HG02981 (cell line): Measurements from ENCODE around the gene DLG1.
"Not testable (repeated sequence)": the region's sequence is repeated elsewhere in the genome, so short reads cannot be mapped to it uniquely, and the experiment has no call there.

ENCODE experiments used
- ATAC-seq: cut with Tn5 transposase; IDR thresholded peaks from one replicate; pipeline ENCODE4 v1.9.1; 2021; ENCODE audit warnings: mild to moderate bottlenecking, moderate library complexity; ENCODE audit not compliant: unreplicated experiment

DLG1 gene

DNA sequence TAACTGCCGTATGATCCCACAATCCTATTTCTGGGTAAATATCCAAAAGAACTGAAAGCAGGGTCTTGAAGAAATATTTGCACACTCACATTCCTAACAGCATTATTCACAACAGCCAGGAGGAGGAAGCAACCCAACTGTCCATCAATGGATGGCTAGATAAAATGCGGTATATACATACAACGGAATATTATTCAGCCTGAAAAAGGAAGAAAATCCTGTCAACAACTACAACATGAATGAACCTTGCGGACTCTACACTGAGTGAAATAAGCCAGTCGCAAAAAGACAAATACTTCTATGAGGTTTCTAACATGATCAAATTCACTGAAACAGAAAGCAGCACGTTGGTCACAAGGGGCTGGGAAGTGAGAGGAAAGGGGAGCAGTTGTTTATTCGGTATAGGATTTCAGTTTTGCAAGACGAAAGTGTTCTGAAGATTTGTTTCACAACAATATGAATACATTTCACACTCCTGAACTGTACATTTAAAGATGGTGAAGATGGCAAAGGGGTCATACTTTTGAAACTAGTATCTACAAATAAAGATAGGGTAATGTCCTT, 6.2 kb downstream of the DLG1 start:
- ATAC-seq = no peak

DNA sequence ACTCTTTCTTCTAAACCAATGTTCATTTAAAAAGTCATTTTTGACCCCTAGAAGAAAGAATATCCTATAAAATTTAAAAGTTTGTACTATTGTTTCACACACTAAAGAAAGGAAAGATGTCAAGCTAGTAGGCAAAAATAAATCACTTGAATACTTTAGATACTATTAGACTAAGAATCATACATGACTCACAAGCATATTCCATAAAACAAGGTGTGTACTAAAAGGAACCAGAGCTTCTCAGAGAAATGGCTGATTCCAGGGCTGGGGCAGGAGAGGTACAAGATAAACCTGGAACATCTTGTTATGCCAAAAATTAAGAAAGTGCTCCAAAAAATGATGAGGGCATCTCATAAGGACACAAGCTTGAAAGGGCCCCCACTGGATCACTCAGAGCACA, 8.7 kb downstream of the DLG1 start:
- ATAC-seq = no peak

DNA sequence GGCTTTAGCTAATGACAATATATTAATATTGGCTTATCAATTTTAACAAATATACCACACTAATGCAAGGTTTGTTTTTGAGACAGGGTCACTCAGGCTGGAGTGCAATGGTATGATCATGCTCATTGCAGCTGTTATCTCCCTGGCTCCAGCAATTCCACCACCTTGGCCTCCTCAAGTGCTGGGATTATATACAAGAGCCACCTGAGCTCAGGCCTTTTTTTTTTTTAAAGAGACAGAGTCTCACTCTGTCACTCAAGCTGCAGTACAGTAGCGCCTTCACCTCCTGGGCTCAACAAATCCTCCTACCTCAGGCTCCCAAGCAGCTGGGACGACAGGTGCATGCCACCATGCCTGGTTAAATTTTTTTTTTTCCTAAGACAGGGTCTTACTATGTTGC, 11.7 kb downstream of the DLG1 start:
- ATAC-seq = no peak

DNA sequence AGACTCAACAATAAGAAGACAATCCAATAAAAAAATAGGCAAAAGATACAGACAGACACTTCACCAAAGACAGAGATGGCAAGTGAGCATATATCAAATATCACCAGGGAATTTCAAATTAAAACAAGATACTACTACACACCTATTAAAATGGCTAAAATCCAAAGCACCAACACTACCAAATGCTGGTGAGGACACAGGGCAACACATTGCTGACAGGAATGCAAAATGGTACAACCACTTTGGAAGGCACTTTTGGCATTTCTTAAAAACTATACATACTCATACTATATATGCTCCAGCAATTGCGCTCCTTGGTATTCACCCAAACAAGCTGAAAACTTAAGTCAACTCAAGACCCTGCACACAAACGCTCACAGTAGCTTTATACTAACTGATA, 12.9 kb downstream of the DLG1 start:
- ATAC-seq = no peak

DNA sequence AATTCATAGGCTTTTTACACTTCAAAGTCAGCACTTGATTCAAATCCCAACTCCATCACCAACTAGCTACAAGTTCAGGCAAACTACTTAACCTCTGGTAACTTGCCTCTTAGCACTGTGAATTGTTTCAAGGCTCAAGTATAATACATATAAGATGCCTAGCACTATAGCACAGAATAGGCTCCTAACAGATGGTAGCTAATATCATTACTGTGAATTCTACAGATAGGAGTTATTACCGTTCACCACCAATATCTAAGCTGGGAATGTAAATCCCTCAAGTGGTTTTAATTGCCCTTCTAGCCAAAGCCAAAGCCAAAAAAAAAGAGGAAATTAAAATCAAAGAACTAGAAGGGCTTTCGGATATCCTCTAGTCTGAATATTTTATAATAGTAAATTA, 15.4 kb downstream of the DLG1 start:
- ATAC-seq = no peak

DNA sequence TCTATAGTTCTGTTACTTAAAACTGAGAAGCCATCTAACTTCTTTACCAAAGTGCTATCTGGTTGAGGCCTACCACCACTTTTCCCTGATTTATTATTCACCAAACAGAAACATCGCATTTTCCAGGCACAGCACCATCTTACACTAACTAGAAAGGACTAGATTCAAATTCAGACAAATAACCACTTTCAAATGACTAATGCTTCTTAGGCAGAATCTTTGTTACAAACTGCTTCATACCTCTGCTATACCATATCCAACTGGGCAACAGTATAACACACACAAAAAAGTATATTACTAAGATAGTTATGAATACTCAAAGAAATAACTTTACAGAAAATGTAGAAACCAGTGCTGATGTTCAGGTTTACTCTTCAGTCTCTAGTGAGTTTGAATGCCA, 16.6 kb downstream of the DLG1 start:
- ATAC-seq = no peak

DNA sequence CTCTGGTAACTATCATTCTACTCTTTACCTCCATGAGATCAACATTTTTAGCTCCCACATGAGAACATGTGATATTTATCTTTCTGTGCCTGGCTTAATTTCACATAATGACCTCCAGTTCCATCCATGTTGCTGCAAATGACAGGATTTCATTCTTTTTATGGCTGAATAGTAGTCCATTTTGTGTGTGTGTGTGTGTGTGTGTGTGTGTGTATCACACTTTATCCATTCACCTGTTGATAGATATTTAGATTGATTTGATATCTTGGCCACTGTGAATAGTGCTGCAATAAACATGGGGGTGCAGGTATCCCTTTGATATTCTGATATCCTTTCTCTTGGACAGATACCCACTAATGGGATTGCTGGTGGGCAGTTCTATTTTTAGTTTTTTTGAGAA, 18.3 kb downstream of the DLG1 start:
- no peak for ATAC-seq

DNA sequence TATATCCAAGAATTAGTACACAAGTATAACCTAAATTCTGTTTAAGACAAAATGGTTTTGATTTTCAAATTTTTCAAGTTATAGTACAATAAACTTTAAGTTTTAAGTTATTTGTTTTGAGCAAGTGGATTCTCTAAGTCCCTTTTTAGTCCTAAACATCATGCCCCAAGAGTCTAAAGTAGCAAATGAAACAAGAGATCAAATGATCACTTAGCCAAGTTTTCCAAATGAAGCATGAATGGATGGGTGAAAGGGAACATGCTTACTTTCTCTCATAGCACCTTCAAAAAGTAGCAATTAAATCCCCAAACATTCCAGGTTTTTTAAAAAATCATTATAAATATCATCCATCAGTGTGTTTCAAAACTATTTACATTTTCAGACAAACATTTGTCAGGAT, 19.5 kb downstream of the DLG1 start:
- no peak for ATAC-seq

DNA sequence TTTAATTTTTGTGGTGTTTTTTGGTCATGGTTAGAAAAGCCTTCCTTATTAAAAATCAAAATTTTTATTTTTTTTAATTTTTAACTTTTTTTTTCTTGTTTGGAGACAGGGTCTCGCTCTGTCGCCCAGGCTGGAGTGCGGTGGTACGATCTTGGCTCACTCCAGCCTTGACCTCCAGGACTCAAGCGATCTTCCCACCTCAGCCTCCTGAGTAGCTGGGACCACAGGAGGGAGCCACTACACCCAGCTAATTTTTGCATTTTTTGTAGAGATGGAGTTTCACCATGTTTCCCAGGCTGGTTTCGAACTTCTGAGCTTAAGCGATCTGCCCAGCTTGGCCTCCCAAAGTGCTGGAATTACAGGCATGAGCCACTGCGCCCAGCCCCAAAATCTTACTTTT, 21.6 kb downstream of the DLG1 start:
- not testable (repeated sequence) for ATAC-seq

DNA sequence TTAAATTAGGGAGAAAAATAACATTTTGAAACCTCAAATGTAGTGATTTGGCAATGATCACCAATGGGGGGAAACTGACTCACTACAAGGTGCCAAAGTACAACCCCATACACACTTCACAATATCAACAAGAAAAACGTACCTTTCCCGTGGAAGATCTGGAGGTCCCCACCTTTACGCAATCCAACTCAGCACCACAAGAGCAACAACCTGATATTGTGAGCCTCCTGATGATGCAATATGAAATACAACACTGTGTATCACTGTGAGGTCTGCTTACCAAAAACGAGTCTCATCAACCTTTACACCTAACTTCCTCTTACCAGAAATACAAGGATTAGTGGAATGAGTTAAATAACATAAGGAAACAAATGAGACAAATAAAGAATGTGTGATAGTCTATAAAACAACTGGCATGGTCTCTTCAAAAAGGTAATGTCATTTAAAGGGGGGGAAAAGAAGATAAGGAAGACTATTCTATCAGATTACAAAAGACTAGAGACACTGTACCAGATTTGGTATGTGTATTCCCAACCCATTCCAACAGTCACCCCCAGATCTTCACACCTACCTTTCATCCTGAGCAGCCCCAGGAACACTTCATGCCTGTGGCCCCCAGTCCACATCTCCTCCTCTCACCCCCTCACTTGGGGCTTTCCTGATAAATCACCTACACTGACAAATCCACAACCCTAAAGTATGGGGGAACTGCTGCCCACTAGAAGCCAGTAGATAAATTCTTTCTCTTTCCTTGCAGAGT, 27.7 kb downstream of the DLG1 start:
- ATAC-seq = no peak

DNA sequence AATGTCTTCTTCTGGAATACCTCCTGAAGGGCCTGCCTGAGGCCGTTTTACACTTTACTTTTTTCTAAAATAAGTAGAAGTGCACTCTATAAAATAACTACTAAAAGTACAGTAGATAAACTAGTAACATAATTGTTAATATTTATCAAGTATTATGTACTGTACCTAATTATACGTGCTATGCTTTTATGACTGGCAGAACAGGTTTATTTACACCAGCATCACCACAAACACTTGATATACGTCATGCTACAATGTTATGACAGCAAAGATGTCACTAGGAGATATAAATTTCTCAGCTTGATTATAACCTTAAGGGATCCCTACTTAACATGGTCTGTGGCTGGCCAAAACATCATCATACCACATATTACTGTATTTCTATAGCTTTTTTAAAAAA, 29.4 kb downstream of the DLG1 start:
- no peak for ATAC-seq

DNA sequence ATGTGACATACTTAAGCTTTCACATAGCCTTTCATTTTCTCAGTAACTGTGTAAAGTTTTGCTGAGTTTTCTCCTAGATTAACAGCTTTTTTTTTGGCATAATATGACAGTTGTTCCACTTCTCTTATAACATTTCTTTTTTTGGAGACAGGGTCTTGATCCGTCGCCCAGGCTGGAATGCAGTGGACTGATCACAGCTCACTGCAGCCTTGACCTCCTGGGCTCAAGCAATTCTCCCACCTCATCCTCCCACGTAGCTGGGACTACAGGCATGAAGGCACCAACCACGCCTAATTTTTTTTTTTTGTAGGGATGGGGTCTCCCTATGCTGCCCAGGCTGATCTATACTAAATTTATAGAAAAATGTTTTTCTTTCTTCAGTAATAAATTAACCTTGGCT, 30.1 kb downstream of the DLG1 start:
- no peak for ATAC-seq

DNA sequence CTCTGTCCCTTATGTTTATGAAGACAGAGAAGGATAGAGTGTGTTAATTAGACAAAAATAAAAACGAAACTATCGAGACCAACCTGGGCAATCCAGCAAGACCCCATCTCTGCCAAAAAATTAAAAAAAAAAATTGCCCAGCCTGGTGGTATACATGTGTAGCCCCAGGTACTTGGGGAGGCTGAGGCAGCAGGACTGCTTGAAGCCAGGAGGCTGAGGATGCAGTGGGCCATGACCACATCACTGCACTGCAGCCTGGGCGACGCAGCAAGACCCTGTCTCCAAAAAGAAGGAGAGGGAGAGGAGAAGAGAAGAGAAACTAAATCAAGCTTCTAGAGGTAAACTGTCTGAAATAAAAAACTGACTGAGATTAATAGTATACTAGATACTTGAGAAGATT, 32.1 kb downstream of the DLG1 start:
- ATAC-seq = no peak

DNA sequence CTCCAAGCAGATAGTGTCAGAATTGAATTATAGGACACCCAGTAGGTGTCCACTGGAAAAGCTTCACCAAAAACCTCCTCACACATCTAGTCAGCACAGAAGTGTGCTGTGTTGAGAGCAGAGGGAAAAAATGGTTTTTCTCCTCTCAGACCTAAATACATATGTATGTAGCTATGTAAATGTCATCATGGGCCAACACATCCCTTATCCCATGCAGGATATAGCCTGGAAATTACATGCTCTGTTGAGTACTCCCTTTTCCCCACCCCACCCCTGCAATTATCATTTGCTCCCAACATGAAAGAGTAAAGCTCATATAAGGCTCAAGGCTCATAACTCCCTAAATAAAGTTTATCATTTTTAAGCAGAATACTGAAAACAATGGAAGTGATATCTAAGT, 35.7 kb downstream of the DLG1 start:
- ATAC-seq = no peak

DNA sequence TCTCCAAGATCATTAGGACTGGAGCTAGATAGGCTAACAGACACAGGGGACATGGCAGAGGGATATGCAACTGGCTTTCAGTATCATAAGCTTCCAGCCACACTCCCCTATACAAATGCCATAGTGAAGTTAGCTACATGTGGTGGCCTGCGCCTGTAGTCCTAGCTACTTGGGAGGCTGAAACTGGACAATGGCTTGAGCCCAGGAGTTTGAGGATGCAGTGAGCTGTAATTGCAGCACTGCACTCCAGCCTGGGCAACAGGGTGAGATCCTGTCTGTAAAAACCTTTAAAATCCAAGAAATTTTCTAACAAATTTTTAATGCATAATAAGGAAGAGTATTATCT, 37.3 kb downstream of the DLG1 start:
- ATAC-seq = no peak

DNA sequence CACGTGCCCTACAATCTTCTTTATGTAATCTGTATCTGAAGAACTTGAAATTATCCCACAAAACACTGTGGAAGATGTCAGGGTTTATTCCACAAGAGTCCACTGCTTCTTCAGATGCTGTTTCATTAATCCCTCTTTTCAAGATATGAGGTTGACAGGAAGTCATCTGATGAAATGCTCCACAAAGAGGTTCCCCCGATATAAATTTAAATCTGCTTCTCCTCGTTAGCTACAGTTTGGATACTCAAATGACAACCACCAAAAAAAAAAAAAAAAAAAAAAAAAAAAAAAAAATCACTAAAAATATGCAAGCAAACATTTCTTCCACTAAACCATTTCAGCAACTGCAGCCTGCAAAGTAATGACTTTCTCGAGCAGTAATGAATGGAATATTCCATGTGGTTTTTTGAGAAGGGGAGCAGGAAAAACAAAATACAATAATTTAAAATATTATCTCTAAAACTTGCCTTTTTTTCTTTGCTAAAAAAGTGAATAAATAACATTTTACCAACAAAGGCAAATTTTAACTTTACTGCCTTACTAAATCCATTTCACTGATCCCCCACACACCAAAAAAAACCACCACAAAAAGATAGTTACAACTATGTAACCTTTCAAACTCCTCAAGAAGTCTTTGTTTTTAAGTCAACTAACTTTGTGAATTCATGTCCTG, 37.8 kb downstream of the DLG1 start:
- no peak for ATAC-seq

DNA sequence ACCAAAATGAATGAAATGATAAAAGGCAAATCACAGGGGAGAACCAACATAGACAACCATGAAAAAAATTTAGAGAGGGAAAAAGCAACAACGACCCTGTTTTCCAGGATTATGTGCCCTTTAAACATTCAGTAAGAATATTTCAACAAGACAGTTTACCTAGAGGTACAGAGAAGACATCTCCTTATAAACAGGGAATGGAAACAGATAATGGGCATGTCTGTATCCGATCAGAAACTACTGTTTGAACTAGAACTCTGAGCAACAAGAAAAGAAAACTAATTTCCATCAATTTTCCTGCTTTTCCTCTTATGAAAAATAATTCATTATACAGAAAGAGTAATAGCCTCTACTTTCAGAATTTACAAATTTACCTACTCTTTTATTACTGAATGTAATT, 39.3 kb downstream of the DLG1 start:
- no peak for ATAC-seq

DNA sequence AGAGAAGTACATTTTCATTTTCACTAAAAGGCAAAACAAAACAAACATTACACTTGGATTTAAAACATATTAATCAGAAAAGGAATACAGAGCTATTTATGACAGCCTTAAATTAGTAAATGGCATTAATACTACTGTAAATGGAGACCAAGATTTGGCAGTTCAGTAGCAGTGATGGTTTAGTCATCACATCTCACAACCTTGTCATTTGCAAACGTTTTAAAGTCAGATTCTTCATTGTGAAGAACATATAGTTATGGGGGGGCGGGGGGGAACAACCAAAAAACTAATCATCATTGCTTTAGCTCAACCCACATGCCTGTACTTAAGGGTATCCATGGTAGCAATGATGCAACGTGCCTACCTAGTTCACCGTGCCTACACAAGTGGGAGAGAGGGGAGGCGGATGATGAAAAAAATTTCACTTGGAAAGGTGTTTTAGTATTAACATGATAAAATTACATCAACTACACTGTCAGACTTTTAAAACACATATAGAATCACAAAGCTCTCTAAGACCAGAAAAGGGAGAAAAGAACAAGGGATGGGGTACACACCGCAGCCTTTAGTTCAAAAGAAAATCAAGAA, 40.1 kb downstream of the DLG1 start:
- ATAC-seq = no peak

DNA sequence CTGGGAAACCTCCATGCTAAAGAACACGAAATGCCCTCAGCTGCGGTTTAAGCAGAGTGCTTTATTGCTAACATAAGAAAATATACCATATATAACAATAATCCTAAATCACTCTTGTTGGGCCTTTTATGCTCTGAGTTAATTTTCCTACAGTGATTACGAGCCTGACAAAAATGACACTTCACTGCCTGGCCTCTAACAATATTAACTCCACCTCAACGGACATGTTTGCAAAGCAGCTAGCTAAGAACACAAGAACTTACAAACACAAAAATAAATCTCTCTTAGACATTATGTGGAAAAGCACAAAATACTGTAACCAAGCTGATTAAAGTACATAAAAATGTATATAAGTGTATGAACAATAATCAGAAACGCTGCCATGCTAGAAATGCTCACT, 40.7 kb downstream of the DLG1 start:
- ATAC-seq = no peak

DNA sequence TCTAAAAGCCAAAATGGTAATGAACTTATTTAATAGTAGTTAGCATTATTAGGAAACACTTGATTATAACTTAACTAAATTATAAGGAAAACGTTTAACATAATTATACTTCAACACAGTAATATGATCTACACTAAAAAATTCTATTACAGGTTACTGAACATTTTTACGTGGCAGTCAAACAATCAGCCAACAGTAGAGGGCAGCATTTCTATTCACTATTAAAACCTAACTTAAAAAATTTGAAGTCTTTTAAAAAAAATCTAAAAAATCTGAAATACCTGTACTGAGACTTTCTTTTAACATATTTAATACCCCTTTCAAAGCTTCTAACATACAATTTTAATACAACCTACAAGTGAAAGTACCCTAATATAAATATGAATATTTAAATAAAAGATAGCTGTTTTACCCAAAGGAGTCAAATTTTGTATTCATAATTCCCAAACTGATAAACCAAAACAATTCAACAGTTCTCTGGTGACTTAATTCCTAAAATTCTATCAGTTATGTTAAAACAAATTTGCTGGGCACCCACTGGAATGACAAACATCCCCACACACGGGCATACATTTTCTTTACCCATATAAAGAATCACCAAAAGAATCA, 41.5 kb downstream of the DLG1 start:
- no peak for ATAC-seq

DNA sequence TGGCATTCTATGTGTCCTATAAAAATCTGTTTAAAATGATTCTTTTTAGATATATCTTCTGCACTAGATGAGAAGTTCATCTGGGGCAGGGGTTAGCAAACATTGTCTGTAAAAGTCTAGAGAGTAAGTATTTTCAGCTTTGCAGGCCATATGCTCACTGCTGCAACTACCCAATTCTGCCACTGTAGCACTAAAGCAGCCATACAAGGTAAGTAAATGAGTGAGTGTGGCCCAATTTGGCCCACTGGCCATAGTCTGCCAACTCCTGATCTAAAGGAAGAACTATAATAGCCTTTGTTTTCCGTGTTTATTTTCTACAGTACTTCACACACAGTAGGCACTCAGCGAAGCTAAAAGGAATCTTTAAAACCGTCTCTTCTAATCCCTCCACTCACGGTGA, 42.3 kb downstream of the DLG1 start:
- ATAC-seq = no peak
